Epithelial cell of esophagus (primary cell): ENCODE results near the gene CACNA1G.

Source experiments
- DNase-seq: peaks from one replicate; pipeline ENCODE4 v3.0.0; 2010; ENCODE audit warnings: low read depth
- H3K4me3 ChIP-seq: 2 replicates; pipeline ENCODE4 v1.5.1; 2011; ENCODE audit warnings: mild to moderate bottlenecking, low read length, control low read depth
- TF ChIP-seq, protein P1 (sequence below): IDR thresholded peaks from 2 replicates; pipeline ENCODE4 v1.5.1; 2011; ENCODE audit warnings: low read depth, mild to moderate bottlenecking, low read length, control low read depth, inconsistent platforms; ENCODE audit not compliant: insufficient read depth; ENCODE audit errors: missing control alignments

The CACNA1G gene

DNA sequence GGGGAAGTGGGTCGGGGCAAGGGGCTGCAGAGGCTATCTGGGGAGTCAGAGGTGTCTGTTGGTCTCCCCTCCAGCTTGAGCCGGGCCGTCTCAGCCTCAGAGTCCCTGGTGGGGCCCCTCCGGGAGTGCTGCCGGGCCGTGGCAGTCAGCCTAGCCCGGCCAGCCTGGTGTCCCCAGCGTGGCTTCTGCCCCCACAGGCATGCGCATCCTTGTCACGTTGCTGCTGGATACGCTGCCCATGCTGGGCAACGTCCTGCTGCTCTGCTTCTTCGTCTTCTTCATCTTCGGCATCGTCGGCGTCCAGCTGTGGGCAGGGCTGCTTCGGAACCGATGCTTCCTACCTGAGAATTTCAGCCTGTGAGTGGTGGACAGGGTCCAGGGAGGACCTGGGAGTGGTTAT, 11.2 kb downstream of the CACNA1G start:
- DNase-seq: no peak
- TF ChIP-seq, protein P1, sequence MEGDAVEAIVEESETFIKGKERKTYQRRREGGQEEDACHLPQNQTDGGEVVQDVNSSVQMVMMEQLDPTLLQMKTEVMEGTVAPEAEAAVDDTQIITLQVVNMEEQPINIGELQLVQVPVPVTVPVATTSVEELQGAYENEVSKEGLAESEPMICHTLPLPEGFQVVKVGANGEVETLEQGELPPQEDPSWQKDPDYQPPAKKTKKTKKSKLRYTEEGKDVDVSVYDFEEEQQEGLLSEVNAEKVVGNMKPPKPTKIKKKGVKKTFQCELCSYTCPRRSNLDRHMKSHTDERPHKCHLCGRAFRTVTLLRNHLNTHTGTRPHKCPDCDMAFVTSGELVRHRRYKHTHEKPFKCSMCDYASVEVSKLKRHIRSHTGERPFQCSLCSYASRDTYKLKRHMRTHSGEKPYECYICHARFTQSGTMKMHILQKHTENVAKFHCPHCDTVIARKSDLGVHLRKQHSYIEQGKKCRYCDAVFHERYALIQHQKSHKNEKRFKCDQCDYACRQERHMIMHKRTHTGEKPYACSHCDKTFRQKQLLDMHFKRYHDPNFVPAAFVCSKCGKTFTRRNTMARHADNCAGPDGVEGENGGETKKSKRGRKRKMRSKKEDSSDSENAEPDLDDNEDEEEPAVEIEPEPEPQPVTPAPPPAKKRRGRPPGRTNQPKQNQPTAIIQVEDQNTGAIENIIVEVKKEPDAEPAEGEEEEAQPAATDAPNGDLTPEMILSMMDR: no peak
- H3K4me3 ChIP-seq: no peak overlapping the region

DNA sequence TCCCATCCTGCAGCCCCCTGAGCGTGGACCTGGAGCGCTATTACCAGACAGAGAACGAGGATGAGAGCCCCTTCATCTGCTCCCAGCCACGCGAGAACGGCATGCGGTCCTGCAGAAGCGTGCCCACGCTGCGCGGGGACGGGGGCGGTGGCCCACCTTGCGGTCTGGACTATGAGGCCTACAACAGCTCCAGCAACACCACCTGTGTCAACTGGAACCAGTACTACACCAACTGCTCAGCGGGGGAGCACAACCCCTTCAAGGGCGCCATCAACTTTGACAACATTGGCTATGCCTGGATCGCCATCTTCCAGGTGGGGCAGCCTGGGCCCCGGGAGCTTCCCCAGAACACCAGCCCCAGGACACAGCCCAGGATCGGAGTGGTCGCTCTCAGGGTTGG, 12.0 kb downstream of the CACNA1G start:
- DNase-seq: no peak
- no peak overlapping the region for H3K4me3 ChIP-seq
- TF ChIP-seq, protein P1: no peak

DNA sequence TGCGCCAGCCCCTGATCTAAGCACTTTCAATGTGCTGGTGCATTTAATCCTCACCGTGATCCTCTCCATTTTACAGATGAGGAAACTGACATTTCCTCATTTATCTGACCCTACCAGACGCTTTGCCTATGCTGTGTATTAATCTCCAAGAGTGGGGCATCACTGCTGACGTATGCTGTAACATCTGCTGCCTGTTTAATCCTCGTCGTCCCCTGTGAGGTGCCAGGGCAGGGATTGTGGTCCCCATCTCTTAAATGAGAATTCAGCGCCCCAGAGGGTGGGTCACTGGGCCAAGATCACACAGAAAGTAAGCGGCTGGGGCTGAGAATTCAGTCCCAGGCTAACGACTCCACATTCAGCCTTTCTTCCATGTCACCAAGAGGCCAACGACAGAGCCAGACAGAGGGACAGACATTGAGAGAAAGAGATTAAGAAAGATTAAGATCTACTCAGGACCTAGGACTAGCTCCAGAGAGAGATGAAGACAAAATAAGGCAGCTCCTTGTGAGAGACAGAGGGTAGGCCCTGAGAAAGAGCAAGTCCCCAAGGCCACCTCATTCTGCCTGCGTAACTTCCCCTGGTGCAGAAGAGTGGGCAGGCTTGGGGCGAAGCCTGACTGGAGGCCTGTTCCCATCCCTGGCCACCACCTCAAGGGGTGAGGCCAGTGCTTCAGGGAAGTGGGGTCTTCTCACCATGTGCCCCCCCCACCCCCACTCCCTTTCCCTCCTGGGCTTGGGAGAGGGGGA, 13.5 kb downstream of the CACNA1G start:
- DNase-seq: no peak
- TF ChIP-seq, protein P1: no peak

DNA sequence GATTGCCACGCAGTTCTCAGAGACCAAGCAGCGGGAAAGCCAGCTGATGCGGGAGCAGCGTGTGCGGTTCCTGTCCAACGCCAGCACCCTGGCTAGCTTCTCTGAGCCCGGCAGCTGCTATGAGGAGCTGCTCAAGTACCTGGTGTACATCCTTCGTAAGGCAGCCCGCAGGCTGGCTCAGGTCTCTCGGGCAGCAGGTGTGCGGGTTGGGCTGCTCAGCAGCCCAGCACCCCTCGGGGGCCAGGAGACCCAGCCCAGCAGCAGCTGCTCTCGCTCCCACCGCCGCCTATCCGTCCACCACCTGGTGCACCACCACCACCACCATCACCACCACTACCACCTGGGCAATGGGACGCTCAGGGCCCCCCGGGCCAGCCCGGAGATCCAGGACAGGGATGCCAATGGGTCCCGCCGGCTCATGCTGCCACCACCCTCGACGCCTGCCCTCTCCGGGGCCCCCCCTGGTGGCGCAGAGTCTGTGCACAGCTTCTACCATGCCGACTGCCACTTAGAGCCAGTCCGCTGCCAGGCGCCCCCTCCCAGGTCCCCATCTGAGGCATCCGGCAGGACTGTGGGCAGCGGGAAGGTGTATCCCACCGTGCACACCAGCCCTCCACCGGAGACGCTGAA, 15.2 kb downstream of the CACNA1G start:
- no peak for DNase-seq
- TF ChIP-seq, protein P1: no peak

More for the DNA sequence above, 13.5 kb downstream of the CACNA1G start:
- no peak overlapping the region for H3K4me3 ChIP-seq

DNA sequence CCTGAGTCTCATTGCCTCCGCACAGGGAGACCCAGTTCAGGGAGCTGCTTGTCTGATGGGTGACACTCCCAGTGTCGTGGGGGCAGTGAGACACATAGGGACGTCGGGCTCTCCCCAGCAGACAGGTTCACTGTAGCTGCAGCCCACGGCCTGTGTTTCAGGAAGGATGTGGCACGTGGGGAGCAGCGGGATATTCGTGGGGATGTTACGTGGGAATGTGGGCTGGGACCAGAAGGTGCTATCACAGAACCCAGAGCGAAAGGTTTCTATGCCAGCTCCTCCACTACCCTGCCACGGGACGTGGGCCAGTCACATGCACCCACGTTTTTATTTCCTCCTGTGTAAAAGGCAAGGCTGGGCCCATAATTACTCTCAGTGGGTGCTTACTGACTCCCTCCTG, 16.3 kb downstream of the CACNA1G start:
- no peak overlapping the region for H3K4me3 ChIP-seq
- TF ChIP-seq, protein P1: no peak
- DNase-seq: no peak

More for the DNA sequence above, 15.2 kb downstream of the CACNA1G start:
- H3K4me3 ChIP-seq: no peak overlapping the region

DNA sequence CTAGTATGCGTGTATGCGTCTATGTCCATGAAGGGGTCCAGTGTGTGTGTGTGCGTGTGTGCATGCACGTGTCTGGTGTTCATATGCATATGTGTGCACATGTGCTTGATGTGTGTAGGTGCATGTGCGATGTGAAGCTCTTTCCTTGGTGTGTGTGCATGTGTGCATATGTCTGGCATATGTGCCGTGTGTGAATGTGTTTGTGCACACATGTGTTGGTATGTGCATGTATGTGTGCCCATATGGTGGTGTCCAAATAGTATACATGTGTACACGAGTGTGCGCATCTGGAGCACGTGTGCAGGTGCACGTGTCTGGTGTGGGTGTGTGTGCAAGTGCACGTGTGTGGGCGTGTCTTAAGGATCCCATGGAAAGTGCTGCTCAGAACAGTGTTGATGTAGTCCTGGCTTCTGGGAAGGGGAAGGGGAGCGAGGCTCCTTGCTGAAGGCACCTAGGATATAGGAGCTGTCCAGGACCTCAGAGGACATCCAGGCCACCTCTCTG, 17.0 kb downstream of the CACNA1G start:
- no peak for DNase-seq
- no peak overlapping the region for H3K4me3 ChIP-seq
- TF ChIP-seq, protein P1: no peak
